HG03045 (cell line): ENCODE results near the gene CCDC127.

ENCODE experiments used
- ATAC-seq: cut with Tn5 transposase; IDR thresholded peaks from one replicate; pipeline ENCODE4 v1.9.1; 2021; ENCODE audit warnings: mild to moderate bottlenecking, moderate library complexity; ENCODE audit not compliant: unreplicated experiment

CCDC127 gene

GRCh38 chr5:191036-191948 lies 26.7 kb downstream of the CCDC127 start, which contains the start of gene LRRC14B:
LRRC14B (plus strand) TSS chr5:191495; CDS start chr5:191539, 44 bp downstream.
- ATAC-seq: no peak

GRCh38 chr5:190366-191035 lies 27.5 kb downstream of the CCDC127 start:
- no peak for ATAC-seq

- ATAC-seq: no peak
These were observed 28.0 kb downstream of the CCDC127 start for GRCh38 chr5:189976-190365.

GRCh38 chr5:189486-189885 lies 28.5 kb downstream of the CCDC127 start:
- ATAC-seq: no peak

GRCh38 chr5:188488-189481 lies 29.2 kb downstream of the CCDC127 start:
- ATAC-seq: peak; percentile 72

GRCh38 chr5:187617-188451 lies 30.1 kb downstream of the CCDC127 start:
- ATAC-seq: no peak

GRCh38 chr5:187042-187431 lies 30.9 kb downstream of the CCDC127 start:
- no peak for ATAC-seq

GRCh38 chr5:186091-187041 lies 31.6 kb downstream of the CCDC127 start:
- ATAC-seq: no peak

- ATAC-seq: no peak
These were observed 32.6 kb downstream of the CCDC127 start for GRCh38 chr5:185095-186070.

GRCh38 chr5:184471-184870 lies 33.5 kb downstream of the CCDC127 start:
- no peak for ATAC-seq

GRCh38 chr5:182126-182525 lies 35.8 kb downstream of the CCDC127 start:
- ATAC-seq: no peak

- ATAC-seq: no peak
These were observed 36.4 kb downstream of the CCDC127 start for GRCh38 chr5:181566-181965.

GRCh38 chr5:181160-181559 lies 36.8 kb downstream of the CCDC127 start:
- ATAC-seq: no peak

GRCh38 chr5:180286-180918 lies 37.6 kb downstream of the CCDC127 start:
- ATAC-seq: no peak

- no peak for ATAC-seq
These were observed 38.6 kb downstream of the CCDC127 start for GRCh38 chr5:179401-179800.

- no peak for ATAC-seq
These were observed 39.8 kb downstream of the CCDC127 start for GRCh38 chr5:178110-178509.

GRCh38 chr5:176296-176823 lies 41.6 kb downstream of the CCDC127 start:
- ATAC-seq: no peak
